Measurements from ENCODE around the gene ECHDC3.

Gene ECHDC3

GRCh38 chr10:11787374-11787773, 45.2 kb downstream of the ECHDC3 start:
- DNase-seq = no peak

- DNase-seq = no peak
Observed at GRCh38 chr10:11787846-11788245, 45.7 kb downstream of the ECHDC3 start.

- peak; percentile 25 for DNase-seq
Observed at GRCh38 chr10:11789306-11789705, 47.1 kb downstream of the ECHDC3 start.

- DNase-seq = no peak
Observed at GRCh38 chr10:11789956-11790355, 47.8 kb downstream of the ECHDC3 start.

GRCh38 chr10:11793762-11794479, 51.7 kb downstream of the ECHDC3 start:
- peak; percentile 97 for DNase-seq

GRCh38 chr10:11794566-11794965, 52.4 kb downstream of the ECHDC3 start:
- DNase-seq = peak; percentile 75

- DNase-seq = peak; percentile 31
Observed at GRCh38 chr10:11795101-11795920, 53.1 kb downstream of the ECHDC3 start.

GRCh38 chr10:11796474-11796873, 54.3 kb downstream of the ECHDC3 start:
- no peak for DNase-seq

GRCh38 chr10:11797281-11797680, 55.1 kb downstream of the ECHDC3 start:
- DNase-seq = no peak

- DNase-seq = no peak
Observed at GRCh38 chr10:11797847-11798633, 55.9 kb downstream of the ECHDC3 start.

- DNase-seq = no peak
Observed at GRCh38 chr10:11798845-11799735, 56.9 kb downstream of the ECHDC3 start.

GRCh38 chr10:11799736-11800080, 57.5 kb downstream of the ECHDC3 start:
- no peak for DNase-seq

GRCh38 chr10:11804336-11804735, 62.2 kb downstream of the ECHDC3 start:
- DNase-seq = no peak

- no peak for DNase-seq
Observed at GRCh38 chr10:11805792-11806191, 63.6 kb downstream of the ECHDC3 start.

- DNase-seq = no peak
Observed at GRCh38 chr10:11806706-11807105, 64.5 kb downstream of the ECHDC3 start.

GRCh38 chr10:11808808-11809207, 66.6 kb downstream of the ECHDC3 start:
- DNase-seq = no peak

- DNase-seq = peak; percentile 51
Observed at GRCh38 chr10:11810313-11810766, 68.2 kb downstream of the ECHDC3 start.

GRCh38 chr10:11810973-11811372, 68.8 kb downstream of the ECHDC3 start:
- no peak for DNase-seq

- DNase-seq = no peak
Observed at GRCh38 chr10:11813177-11813576, 71.0 kb downstream of the ECHDC3 start.
